HG02981 (cell line): ENCODE results near the gene REXO5.

Source experiments
- ATAC-seq: cut with Tn5 transposase; IDR thresholded peaks from one replicate; pipeline ENCODE4 v1.9.1; 2021; ENCODE audit warnings: mild to moderate bottlenecking, moderate library complexity; ENCODE audit not compliant: unreplicated experiment

Gene REXO5

GRCh38 chr16:20870122-20870820 is 63.9 kb downstream of the REXO5 start:
- ATAC-seq = no peak

DNA sequence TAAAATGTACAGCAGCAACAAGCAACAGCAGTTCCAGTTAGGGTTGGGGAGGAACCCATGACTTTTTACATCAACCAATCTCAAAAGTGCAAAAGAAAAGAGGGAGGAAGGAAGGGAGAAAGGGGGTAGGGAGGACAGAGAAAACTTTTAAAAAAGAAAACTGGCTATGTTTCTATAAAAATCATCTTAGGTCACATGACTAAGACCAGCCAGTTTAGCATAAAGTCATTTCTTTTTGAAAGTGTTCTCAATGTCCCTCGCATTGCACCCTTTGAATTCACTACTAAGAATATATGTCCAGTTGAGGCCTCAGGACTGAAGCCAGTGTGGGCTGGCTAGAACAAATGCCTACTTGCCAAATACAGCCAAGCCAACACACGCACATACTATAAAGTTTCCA is 64.9 kb downstream of the REXO5 start:
- ATAC-seq = no peak

- no peak for ATAC-seq
Observed at GRCh38 chr16:20871941-20872815, 65.9 kb downstream of the REXO5 start.

DNA sequence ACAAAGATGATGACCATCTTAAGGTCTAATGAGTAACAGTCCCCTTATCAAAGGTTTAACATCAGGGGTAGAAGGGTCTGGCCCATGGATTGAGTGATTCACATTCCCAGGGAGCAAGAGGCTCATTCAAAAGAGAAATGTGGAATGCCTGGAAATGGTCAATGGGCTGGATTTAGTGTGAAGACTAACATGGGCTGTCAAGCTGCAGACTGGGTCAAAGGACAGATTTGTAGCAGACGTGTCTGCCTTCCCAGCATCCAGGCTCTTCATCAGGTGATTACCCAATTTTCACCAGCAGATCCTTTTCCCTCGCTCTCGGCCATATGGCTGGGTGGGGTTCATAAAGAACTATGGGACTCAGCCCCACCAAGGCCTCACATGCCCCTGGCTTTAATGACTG is 67.0 kb downstream of the REXO5 start:
- no peak for ATAC-seq

GRCh38 chr16:20874088-20874581 is 67.8 kb downstream of the REXO5 start:
- ATAC-seq = no peak

DNA sequence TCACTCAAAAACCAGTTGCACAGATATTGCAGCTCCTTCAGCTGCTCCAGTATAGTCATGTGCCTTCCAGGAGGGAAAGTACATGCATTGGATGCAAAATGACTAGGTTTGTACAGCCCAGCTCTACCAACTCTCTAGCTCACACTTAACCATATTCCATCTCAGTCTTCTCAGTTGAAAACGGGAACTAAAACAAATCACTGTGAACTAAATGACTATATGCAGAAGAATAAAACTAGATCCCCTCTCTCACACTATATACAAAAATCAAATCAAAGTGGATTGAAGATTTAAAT is 69.0 kb downstream of the REXO5 start:
- no peak for ATAC-seq

- no peak for ATAC-seq
Observed at GRCh38 chr16:20878682-20879147, 72.4 kb downstream of the REXO5 start.

DNA sequence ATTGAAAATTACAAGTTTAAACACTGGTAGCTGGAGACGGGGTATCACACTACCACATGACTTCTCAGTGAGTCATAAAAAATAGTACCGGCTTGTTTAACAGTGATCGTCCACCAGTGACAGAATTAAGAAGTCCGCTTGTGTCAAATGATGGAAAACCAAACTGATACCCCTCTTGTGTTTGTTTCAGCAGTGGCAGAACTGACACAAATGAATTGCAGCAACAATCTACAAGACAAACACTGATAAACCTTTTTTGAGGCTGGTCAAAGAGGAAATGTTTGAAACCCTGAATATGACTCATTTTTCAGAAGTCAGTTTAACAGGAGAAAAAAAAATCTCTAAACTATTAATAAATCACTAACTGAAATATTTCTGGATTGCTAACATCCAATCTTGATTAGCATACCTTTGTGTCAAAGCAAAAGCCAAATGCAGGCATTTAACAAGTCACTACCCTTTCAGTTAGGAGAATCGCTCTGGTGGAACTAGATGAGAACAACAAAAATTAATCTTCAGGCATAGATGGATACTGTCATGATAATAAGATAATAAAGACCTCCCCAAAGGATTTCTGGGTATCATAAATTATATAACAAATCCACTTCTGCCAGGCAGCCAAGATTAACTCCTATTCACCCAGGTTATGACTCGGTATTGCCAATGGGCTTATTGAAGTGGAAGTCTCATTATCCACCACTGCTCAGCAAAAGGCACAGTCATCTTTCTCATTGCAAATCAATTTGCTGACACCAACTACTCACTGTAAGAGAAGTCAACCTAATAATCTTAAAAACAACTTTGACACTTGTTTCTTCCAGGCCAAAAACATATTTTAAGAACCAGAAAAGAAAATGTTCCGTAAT is 73.1 kb downstream of the REXO5 start:
- no peak for ATAC-seq

GRCh38 chr16:20880867-20881502 is 74.7 kb downstream of the REXO5 start:
- ATAC-seq = no peak

- no peak for ATAC-seq
Observed at GRCh38 chr16:20881503-20881878, 75.2 kb downstream of the REXO5 start.

DNA sequence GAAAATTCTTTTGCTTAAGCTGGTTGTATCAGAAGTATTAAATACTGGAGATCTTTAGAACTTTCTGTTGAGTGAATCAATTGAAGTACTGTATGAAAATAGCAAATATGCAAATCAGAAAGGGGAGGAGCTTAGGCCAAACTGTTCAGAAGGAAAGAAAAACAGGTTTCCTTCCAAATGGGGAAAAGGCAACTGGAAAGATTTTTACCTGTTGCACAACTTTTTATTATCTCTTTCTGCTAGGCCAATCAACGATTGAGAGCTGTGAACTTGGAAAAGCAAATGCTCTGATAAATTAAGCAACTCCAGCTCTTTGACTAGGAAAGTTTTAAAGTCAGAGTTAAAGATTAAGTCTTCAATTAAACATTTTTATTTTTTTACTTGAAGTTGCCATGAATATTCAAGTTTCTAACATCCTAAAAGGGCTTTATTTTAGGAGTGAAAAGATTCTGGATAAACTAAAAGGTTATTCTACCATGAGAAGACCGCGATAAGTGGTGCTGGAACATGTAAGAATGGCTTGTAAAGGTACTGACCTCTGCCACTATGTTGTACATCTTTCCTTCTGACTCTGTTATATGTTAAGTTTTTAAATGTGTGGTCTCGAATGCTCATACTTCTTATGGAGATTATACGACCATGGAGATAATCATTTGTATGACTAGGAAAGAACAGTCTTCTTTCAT is 77.4 kb downstream of the REXO5 start:
- no peak for ATAC-seq

DNA sequence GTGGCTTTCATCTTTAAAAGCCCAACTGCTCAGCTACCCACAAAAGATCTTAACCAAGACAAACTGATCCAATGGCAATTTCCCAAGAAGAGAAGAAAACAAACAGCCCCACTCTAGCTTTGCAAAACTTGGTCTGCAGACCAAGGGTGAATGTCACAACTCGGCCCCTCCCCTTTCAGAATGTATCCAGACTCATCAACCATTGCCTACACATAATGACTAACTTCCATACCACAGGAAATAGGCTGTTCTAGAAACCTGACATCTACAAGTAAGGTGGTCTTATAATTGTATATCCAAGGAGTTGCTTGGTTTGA is 77.9 kb downstream of the REXO5 start:
- no peak for ATAC-seq

DNA sequence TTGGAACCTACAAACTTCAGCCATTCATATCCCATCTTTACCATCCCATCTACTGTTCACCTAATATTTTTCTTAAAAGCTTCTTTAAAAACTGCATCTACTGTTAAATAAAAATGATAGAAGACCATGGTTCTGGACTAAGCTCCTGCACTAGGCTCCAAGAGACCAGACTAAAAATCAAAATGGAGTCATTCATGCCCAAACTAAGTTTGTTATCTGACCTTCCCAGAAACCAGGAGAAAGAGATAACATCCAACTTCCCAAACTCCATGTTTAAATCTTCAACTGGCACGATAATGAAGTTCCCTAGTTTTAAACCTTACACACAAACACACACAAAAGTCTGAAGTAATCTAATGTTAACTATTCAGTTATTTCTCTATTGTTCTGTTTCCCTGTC is 80.0 kb downstream of the REXO5 start:
- ATAC-seq = no peak

- no peak for ATAC-seq
Observed at GRCh38 chr16:20887207-20887606, 80.9 kb downstream of the REXO5 start.

GRCh38 chr16:20889625-20890275 is 83.4 kb downstream of the REXO5 start:
- ATAC-seq = no peak

- ATAC-seq = no peak
Observed at GRCh38 chr16:20894388-20894787, 88.1 kb downstream of the REXO5 start.

DNA sequence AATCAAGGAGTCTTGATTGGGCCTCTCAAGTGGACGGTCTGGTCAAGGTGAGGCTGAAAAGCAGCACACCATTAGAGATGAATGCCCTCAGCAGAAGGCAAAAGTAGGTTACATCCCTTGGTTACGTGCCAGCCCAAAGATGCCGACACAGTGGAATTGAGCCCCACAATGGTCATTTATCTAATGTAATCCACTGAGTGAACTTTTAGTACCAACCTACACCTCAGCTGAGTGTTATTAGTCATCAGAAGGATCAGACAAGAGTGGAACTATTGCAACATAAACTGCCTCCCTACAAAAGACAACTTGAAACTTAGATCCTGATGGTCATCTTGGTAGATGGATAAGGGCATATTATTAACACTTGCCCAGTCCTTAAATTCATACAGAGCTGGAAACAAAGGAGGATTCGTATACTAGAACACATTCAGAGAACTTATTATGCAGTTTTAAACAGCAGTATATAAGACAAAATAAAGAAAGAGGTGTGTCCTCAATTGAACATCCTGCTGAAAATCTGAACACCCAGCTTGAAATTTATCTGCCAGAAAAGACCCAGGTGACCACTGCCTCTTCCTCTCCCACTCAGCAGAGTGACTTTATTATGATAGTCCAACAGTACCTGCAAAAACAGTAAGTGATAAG is 91.0 kb downstream of the REXO5 start:
- ATAC-seq = no peak

- ATAC-seq = no peak
Observed at GRCh38 chr16:20897922-20898321, 91.6 kb downstream of the REXO5 start.

DNA sequence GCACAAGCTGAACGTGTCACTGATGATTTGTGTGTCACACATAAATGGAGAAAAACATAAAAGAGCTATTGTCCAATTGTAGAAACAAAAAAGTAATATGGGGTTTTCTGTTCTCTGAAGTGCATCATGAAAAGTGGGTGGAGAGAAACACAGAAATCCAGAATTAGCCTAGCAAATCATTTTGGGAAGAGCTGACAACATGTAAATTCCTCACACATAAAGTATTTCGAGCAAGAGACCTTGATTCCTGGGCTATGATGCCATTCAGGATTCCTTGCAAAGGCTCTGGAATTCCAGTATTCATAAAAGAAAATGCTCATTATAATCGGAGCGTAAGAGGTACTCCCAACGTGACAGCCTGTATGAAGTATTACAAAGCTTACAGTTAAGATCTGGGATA is 92.7 kb downstream of the REXO5 start:
- no peak for ATAC-seq
